DMS 273 treated with DMSO at 0.1 percent for 48 hours (cell line): ENCODE results near the gene GNG11.
"Not testable (repeated sequence)": the region's sequence is repeated elsewhere in the genome, so short reads cannot be mapped to it uniquely, and the experiment has no call there.

ENCODE experiments used
- DNase-seq: peaks from one replicate; lab custom pipeline; 2025; lab: John Stamatoyannopoulos, UW

GNG11 gene

DNA sequence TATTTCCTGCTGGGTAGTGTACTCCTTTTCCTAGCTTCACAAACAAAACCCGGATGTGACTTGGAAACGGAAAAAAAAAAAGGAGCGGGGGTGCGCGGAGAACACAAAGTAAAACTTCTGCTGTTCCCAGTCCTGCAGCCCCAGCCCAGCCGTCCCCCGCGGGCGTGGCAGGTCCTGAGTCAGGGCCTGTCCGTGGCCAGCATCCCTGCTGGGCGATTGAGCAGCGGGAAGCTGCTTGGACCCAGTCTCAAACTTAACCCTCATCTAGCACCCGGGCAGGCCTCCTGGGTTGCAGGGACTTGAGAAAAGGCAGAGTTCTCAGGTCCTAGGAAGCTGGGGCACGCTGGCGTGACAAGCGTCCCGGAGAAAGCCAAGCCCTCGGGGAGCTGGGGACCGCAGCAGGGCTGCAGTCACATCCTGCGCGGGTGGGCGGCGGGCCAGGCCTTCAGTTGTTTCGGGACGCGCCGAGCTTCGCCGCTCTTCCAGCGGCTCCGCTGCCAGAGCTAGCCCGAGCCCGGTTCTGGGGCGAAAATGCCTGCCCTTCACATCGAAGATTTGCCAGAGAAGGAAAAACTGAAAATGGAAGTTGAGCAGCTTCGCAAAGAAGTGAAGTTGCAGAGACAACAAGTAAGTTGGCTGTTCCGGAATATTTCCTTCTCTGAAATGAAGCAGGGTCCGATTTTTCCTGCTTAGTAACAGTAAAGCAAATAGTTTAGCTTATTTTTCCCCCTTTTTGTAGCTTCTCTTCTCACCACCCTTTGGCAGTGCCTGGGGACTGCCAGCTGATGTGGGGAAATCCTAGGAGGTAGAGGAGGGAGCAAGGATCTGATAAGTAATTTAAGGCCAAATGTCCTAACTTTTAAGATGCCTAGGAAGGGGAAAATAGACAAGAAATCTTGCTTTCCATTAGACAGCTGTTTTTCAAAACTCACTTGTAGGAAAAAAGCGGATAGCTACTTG lies at the start of gene GNG11:
Gene GNG11, plus strand, starts transcription at position 129 of the 960 bp plus-strand sequence. Its CDS starts 403 bp downstream, at position 532.
- no peak for DNase-seq

DNA sequence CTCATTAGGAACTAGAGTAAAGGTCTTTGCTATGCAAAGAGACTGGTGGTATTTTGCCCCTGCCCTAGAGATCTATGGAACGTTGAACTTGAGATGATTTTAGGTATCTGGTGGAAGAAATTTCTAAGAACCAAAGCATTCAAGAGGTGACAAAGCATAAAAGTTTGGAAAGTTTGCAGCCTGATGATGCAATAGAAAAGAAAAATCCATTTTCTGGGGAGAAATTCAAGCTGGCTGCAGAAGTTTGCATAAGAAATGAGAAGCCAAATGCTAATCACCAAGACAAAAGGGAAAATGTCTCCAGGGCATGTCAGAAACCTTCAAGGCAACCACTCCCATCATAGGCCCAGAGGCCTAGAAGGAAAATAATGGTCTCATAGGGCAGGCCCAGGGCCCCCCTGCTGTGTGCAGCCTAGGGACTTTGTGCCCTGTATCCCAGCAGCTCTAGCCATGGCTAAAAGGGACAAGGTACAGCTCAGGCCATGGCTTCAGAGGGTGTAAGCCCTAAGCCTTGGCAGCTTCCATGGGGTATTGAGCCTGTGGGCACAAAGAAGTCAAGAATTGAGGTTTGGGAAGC lies 47.4 kb upstream of the GNG11 start:
- DNase-seq = no peak

DNA sequence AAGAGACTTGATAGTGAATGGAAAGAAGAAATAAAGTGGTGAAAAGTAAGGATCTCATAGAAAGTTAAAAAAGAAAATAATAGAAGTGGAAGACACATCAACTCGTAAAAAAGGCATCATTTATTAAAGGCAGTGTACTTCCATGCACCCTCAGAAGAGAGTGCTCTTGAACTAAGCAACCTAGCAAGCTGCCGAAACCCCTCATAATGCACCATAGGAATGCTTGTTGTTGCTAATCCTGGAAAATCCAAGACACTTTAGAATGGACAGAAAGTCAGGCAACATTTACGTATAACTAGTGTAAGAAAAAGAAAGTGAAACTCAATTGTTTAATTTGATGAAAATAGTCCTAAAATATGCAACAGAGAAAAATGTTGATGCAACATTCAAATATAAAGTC lies 43.8 kb upstream of the GNG11 start:
- DNase-seq = no peak

DNA sequence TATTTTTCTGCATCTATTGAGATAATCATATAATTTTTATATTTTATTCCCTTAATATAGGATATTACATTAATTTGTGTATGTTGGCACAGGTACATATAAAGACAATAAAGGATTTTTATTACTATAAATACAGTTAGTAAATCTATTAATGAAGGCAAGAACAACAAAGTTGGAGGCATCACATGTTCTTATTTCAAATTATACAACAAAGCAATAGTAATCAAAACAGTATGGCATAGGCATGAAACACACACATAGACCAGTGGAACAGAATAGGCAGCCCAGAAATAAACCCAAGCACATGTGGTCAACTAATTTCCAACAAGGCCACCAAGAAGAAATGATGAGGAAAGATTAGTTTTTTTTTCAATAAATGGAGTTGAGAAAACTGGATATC lies 42.2 kb upstream of the GNG11 start:
- no peak for DNase-seq

DNA sequence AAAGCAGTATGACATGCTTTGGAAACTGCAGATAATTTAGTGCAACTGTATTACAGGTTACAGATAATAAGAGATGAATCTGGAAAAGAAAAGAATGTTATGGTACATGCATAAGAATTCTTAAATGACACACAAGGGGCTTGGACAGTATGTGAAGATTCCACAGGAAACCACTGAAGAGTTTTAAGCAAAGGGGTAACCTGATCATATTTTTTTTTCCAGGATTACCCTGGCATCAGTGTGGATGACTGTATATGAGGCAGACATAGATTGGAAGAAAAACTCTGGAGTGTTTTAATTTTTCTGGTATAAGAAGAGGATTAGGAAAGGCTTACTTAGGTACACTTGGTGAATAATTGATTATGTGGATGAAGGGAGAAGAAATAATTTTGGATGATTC lies 39.1 kb upstream of the GNG11 start:
- DNase-seq = no peak

DNA sequence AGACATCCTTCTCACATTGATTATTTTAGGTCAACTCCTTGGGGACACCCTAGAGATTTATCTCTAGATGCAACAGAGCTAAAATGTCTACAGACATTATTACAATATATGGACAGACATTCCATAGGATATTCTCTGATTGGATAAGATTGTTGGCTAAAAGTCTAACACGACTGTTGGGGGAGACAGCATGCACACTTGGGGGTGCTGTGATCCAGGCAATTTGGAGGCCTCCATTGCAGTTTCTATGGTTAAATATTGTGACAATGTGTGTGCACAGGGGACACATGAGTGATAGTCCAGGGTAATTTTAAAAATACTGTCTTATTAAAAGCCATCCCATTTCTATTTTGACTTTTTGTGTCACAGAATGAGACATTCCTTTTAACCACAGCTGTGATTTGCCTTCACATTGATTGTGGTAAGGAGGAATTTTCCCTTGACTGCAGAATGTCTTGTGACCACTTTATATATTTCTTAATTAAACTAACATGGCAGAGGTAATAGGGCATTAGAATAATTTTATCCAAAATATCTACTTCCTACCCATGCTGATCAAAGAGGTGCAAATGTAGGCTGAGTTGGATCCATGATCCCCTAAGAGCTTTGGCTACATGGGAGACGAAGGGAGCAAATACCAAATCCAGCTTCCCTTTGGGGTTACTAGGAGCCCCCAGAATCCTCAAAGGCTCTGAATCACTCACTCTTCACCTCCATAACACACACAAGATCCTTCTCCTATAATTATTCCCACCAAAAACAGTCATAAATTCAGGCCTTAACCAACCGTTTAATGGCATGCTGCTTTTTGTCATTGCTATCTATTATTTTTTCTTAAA lies 38.2 kb upstream of the GNG11 start:
- DNase-seq = no peak

DNA sequence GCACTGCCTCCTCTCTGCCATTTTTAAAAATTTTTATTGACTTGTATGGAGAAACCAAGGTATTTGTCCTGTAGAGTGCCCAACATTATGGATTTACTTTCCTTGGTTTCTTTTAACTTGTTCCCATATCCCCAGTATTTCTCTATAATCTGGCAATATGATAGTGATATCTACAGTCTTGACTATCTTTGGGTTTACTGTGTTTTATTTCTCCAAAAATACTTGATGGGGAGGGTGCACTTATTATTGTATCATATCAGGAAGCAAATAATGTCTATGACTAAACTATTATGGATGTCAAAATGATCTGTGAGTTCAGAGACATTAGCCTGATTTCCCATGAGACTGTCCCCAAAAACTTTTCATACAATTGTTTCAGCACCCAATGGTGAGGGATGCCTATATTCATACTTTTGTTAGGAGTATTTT lies 37.6 kb upstream of the GNG11 start:
- no peak for DNase-seq

DNA sequence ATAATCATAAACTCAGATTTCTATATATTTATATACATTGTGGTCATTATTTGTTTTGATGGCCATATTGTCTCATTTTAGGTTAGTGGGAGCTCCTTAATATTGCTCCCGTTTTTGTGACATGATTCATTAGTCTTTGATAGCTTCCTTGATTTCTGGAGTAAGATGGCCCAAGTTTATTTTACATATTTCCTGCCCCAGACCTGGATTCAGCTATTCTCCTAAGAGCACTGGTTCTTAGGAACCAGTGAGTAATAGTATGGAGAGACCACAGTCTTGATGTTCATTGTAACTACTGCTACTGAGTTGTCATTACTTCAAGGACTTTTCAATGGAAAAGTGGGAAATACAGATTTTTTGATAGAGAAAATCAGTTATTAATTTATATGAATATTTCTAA lies 37.0 kb upstream of the GNG11 start:
- DNase-seq = no peak

DNA sequence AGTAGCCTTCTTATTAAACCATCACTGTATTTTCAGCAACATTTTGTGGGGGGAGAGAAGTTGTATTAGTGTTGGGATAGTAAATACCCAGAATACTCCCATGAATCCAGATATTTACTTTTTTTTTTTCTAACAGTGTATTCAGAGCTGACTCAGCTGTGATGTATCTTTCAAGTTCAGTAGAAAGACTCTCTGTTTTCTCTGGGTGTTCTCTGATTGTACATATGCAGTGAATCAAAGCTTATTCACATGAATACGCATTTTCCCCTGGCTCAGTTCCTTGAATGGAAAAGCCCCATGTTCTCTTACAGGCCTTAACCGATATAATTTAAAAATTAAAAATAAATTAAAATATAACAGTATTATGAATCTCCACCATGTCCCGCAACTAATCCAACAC lies 32.3 kb upstream of the GNG11 start:
- no peak for DNase-seq

DNA sequence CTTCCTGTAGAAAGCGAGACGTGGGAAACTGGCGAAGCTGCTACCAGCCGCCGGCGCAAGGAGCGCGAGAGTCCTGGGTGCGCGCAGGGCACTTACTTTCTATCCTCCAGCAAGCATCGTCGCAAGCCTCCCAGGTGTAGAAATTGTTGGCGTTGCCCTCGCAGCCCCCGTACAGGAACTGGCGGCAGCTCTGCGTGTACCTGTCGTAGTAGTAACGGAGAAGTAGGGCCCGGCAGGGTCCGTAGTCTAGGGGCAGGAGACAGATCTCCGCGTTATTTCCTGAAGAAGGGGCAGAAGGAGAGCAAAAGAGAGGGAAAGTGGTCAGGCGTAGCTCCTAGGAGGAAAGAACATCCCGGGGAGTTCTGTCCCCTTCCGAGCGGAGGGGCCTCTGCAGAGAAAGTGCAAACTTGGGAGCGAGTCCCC lies 31.5 kb upstream of the GNG11 start:
- DNase-seq = no peak

DNA sequence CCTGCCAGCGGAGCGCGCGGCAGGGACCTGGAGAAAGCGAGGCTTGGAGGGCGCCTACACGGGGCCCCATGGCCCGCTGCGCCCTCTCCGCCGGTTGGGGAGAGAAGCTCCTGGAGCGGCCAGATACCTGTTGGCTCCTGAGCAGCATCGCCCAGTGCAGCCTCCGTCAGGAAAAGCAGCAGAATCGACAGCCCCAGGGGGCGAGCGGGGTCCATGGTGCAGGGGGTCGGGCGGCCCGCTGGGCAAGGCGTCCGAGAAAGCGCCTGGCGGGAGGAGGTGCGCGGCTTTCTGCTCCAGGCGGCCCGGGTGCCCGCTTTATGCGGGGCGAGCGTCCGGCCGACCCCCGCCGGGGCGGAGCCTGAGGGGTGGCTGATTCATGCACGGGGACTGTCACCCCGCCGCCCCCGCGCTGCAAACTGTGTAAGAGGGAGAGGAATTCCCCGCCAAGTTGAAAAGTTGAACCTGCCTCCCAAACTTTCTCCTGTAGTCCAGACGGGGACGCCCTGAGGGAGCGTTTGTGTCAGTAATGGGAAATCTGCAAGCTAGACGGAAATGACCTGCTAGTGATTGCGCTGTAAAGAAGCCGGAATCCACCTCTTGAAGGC lies 31.0 kb upstream of the GNG11 start, which contains the start of gene TFPI2:
Gene TFPI2, minus strand, starts transcription at position 290 of the 605 bp plus-strand sequence. Its CDS starts 75 bp downstream, at position 215.
- DNase-seq = no peak

DNA sequence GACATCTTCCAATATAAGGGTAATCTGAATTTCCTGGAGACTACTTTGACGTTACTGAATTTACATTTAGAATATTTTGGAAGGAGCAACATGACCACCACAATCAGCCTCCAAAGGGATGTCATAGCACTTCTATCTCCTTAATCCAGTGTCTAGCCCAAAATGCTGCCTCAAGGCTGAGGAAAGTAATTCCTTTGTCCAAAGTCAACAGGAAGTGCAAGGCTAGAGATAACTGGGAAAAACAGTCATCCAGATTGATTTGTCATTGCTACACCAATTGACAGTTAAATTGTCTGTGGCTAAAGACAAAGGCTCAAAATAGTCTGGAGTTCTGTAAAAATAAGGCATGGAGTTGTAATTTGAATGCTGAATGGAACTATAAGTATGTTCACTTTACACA lies 27.1 kb upstream of the GNG11 start:
- DNase-seq = no peak

DNA sequence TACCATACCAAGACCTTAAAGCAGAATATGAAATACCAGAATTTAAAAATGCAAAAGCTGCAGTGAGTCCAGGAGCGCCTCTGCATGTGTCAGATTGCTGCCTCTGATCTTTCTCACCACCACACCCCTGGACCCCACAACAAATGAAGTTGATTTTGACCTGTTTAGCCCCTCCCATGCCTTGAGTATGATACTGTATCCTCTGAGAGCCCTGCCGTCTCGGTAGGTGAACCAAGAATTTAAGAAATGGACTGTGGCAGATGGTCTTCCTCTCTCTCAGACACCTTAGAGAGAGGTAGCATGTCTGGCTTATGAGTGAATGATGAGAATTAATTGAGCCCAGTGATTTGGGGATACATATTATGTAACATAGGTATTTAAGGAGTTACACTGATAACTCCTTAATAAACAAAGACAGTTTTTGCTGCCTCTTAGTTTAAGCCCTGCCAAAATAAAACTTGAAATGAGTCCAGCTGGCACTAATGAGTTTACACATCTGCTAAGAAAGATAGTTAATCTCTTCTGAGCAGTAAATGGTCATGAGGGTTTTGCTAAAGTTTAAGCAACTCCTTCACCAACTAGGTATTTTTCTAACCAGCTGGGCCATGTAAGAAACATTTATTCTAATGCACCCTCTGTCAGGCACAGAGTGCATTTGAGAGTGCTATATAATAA lies 26.4 kb upstream of the GNG11 start:
- no peak for DNase-seq

DNA sequence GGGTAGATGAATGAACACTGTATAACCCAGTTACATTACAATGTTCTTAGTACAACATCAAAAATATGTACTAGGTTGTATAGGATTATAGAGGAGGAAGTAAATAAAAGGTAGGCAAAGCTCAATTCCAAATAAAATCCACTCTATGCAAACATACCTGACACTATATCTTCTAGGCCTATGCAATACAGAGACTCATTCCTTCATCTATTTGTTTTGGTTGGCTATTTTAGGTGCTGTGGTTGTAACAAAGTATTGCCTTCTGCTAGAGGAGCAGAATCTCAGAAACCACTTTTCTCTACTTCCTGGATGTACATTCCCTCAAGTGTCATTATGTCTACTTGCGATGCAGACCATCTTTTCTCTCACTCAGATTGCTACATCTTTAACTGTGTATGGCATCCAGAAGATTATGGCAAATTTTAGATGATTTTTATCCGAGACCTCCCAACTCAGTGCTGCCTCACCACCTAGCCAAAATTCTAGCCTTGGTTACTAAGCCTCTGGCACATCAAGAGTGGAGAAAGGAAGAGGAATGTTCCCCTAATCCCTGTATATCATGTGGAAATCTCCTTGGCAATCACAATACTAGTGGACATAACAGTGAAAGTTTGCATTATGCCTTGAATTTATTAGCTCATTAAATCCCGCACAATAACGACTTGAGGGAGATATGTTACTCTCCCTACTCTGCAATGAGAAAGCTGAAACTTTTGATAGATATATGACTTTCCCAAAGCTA lies 25.5 kb upstream of the GNG11 start:
- no peak for DNase-seq

DNA sequence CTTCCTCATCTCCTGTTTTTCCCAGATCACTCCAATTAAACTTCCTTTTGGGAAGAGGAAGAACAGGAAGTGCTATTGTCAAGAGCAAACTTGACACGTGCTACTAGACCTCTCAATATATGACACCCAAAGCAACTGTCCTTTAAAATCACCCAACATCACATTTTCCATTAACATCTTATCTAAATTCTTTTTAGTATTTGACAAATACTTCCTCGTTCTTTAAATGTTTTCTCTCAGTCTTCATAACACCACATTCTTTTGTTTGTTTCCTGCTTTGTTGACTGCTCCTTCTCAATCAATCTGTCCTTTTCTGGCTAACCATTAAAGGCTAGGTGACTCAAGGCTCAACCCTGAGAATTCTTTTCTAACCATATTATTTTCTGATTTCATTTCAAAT lies 23.9 kb upstream of the GNG11 start:
- DNase-seq = no peak

DNA sequence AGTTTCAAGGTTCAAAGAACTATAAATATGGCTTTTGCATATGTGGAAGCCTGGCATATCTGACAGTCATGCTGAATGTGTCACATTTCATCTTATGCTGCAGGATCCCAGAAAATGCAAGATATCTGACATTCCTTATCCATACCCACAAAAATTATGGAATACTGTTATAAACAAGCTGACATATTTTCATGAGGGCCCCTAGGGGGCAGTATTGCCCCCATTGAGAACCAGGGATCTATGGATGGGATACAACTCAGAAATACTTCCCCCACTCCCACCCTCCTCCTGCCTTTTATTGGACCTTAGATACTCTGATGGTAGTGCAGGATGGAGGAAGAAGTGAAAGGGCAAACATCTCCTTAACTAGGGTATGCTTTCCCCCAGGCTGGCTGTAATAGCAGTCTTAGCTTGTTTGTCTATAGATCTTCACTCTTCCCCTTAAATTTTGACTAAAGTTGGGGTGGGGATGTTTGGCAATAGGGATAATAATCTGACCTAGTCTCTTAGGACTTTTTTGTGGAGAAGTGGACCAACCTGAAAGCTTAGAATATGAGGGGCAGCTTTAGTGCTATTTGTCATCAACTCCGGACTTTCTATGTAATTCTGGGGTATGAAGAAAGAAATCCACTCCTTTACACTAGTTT lies 18.6 kb upstream of the GNG11 start:
- no peak for DNase-seq

DNA sequence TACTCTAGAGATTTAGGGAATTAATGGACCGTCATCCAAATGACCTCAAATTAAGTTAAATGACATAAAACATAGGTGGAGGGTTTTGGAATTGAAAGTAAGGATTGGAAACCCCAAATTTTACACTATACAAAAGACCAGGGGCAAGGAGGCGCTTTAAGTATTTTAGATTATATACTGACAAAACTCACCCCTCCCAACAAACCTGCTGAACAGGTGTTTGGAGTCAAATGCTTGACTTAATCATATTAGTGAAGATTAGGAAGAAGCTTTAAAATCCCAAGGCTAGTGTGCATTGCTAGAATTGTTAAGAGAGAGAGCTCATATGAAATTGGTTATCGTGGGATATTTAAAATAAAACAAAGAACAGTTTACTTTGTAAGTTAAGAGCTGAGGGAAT lies 15.3 kb upstream of the GNG11 start, which contains the start of gene GNGT1:
Gene GNGT1, plus strand, starts transcription at position 301 of the 400 bp plus-strand sequence. CDS start 180 bp downstream, outside the sequence.
- DNase-seq = no peak

DNA sequence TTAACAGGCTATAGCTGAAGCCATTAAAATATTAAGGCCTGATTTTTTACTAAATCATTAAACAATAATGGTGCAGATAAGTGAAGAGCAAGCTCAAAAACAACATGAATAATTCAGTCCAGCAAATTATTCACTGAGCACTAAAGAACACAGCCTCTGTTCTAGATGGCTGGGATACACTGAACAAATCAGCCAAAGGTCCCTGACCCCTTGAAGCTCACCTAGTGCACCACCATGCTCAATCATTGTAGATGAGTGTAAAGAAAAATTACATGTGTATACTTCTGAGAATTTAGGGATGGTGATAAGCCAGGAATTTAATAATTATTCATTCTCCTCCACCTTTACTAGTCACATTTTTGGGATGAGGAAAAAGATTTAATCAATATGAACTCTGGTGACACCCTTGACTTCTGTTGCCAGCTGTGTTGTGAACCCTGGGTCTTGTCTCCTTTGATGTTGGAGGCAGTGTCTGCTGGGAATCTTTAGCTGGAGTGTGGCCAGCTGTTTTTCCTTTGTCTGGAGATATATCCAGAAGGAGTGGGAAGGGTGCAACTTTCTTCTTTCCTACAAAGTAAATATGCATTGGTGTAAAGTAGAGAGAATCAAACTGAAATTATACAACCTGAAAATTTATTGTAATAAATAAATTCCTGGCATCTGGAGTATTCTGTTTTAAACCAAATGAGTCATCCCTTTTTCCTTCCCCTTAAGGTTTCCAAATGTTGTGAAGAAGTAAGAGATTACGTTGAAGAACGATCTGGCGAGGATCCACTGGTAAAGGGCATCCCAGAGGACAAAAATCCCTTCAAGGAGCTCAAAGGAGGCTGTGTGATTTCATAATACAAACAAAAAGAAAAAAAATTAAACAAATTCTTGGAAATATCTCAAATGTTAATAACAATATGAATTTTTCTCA lies 11.2 kb upstream of the GNG11 start:
- no peak for DNase-seq

DNA sequence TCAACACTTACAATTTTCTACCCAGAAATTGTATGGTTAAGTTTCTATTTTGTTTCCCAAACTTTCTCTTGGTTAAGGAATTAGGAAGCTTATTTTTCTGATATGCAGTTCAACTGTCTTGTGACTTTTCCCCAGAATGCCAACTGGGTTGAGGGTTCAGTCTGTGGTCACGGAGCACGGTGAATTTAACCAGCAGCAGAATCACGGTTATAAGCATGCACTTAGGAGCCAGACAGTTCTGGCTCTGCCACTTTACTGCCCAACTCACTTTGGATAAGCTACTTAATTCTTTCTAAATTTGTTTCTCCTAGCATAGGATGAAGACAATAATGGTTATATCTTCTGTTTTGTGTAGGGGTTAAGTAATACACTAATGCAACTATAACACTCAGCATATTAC lies 10.3 kb upstream of the GNG11 start:
- not testable (repeated sequence) for DNase-seq
